BLaER1 treated with 17β-estradiol and CSF1 and Interleukin-3, amounts not matched to agents 10 nM and 100 nM (cell line): ENCODE data around the gene SERPIND1.
"Not testable (repeated sequence)": the region's sequence is repeated elsewhere in the genome, so short reads cannot be mapped to it uniquely, and the experiment has no call there.

Source experiments
- H3K27ac ChIP-seq, 11 experiments: shearing (Covaris generic); formaldehyde crosslinking; 2 replicates each; pipeline ENCODE4 v1.8.1; 2022
- H3K27me3 ChIP-seq, 11 experiments: shearing (Covaris generic); formaldehyde crosslinking; 2 replicates each; pipeline ENCODE4 v1.8.1; 2022
- H3K36me3 ChIP-seq, 11 experiments: shearing (Covaris generic); formaldehyde crosslinking; 2 replicates each; pipeline ENCODE4 v1.8.1; 2022
- H3K4me1 ChIP-seq, 10 experiments: shearing (Covaris generic); formaldehyde crosslinking; 2 replicates each; pipeline ENCODE4 v1.8.1; 2022
- H3K4me2 ChIP-seq, 11 experiments: shearing (Covaris generic); formaldehyde crosslinking; 2 replicates each; pipeline ENCODE4 v1.8.1; 2022
- H3K4me3 ChIP-seq, 10 experiments: shearing (Covaris generic); formaldehyde crosslinking; 2 replicates each; pipeline ENCODE4 v1.8.1; 2022
- H3K9ac ChIP-seq, 11 experiments: shearing (Covaris generic); formaldehyde crosslinking; 2 replicates each; pipeline ENCODE4 v1.8.1; 2022
- H3K9me3 ChIP-seq, 11 experiments: shearing (Covaris generic); formaldehyde crosslinking; replicated peaks in 1 of 11; 2 replicates each; pipeline ENCODE4 v1.8.1; 2022
- H4K20me1 ChIP-seq, 11 experiments: shearing (Covaris generic); formaldehyde crosslinking; 2 replicates each; pipeline ENCODE4 v1.8.1; 2022
- Cebpa-rat ChIP-seq, 11 experiments: shearing (Covaris generic); IDR thresholded peaks; 2 replicates each; pipeline ENCODE4 v1.8.1; 2022

Gene SERPIND1

DNA sequence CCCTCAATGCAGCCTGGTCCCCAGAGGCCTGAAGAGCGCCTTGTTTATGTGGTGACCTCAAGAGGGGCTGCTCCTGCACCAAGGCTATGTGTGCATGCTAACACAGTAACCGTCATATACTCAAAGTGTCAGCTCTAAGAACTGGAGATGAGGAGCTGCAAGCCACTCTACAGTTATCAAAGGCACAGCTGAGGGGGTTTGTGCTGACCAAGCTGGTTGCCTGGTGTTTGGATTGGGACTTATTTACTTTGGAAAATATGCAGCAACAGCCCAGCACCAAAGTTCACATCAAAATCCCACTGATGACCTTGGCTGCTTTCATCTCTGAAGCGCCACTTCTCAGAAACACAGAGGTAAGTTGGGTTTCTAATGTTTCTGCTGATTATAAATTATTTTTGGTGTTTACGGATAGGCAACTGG, at the start of gene SERPIND1:
SERPIND1 (plus strand) TSS at position 321 of the 420 bp plus-strand sequence. CDS start 5,200 bp downstream, outside the sequence.
- peaks cover 23 to 63% (median 59%) of the 10 kb centered on the region in 10 experiments for H3K4me1 ChIP-seq
- TF ChIP-seq Cebpa-rat (IDR thresholded peaks at IDR 0.05), result no peak
- H3K9me3 ChIP-seq, result peaks cover 0 to 8% (median 0%) of the 10 kb centered on the region in 11 experiments; a peak in 8 of 22 replicates
- peaks cover 0 to 6% (median 0%) of the 10 kb centered on the region in 11 experiments; a peak in 3 of 22 replicates for H4K20me1 ChIP-seq
- H3K27ac ChIP-seq, result 0 out of 22 replicates have a peak within 1 kb of the TSS, but pooled peaks of 2 of the 11 experiments have one; percentile 2 to 22
- no peaks in the 10 kb centered on the region for H3K27me3 ChIP-seq
- peak within 1 kb of the TSS in 7 of 11 experiments; percentile 9 to 79 (median 63); a peak in 14 of 22 replicates for H3K4me2 ChIP-seq
- H3K4me3 ChIP-seq, result no peak within 1 kb of the TSS
- H3K36me3 ChIP-seq, result peaks cover 0 to 65% (median 22%) of the 10 kb centered on the region in 11 experiments; a peak in 17 of 22 replicates
- no peak within 1 kb of the TSS; a peak in 1 of 22 replicates for H3K9ac ChIP-seq

DNA sequence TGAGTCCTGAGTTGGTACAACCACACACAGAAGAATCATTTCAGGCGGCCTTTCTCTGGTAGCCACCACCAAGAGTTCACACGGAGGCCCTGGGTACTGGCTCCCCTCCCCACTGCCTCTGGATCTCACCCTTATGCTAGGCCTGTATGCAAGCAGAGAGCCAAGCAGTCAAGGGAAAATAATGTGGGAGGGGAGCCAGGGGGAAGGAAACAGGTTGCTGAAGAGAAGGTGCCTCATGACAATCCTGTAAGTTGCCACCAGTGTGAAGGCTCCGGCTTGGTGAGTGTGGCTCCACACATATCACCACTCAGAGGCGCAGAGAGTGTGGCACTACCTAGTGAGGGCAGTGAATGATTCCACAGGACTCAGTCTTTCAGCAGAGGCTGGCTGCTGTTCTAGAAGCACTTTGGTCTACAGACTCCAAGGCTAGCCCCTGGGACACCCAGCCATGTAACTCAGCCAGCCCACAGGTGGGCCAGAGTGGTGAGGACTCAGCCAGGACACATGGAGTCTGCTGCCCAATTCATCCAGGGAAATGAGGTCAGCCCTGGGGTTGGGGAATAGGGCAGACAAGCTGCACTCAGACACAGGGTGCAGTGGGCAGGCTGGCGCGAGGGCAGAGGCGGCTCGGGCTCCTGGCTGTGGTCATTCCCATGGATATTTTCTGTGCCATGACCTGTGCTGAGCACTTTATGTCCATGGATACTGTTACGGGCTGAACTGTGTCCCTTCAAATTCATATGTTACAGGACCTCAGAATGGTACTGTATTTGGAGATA, 49.0 kb upstream of the SERPIND1 start:
- H3K4me2 ChIP-seq, result no peak overlapping the region
- peaks cover 56 to 83% (median 69%) of the 10 kb centered on the region in 11 experiments for H3K36me3 ChIP-seq
- no peaks in the 10 kb centered on the region for H3K9me3 ChIP-seq
- peaks cover 0 to 24% (median 0%) of the 10 kb centered on the region in 11 experiments; a peak in 3 of 22 replicates for H4K20me1 ChIP-seq
- no peak overlapping the region for H3K27ac ChIP-seq
- no peaks in the 10 kb centered on the region for H3K27me3 ChIP-seq
- peaks cover 0 to 7% (median 0%) of the 10 kb centered on the region in 10 experiments; a peak in 1 of 20 replicates for H3K4me1 ChIP-seq
- H3K4me3 ChIP-seq, result no peak overlapping the region
- H3K9ac ChIP-seq, result no peak overlapping the region
- no peak for TF ChIP-seq Cebpa-rat (IDR thresholded peaks at IDR 0.05)

- Histone ChIP-seq H3K4me1 (peaks cover 0 to 7% (median 0%) of the 10 kb centered on the region in 10 experiments; a peak in 1 of 20 replicates), H3K4me2 (no peak overlapping the region), H3K27ac (no peak overlapping the region), H3K9ac (no peak overlapping the region), H3K36me3 (peaks cover 63 to 86% (median 76%) of the 10 kb centered on the region in 11 experiments), H4K20me1 (peaks cover 0 to 24% (median 0%) of the 10 kb centered on the region in 11 experiments; a peak in 3 of 22 replicates), H3K27me3 (no peaks in the 10 kb centered on the region), H3K4me3 (no peak overlapping the region), H3K9me3 (no peaks in the 10 kb centered on the region)
- no peak for TF ChIP-seq Cebpa-rat (IDR thresholded peaks at IDR 0.05)
Observed at GRCh38 chr22:20725987-20726558, 47.8 kb upstream of the SERPIND1 start.

DNA sequence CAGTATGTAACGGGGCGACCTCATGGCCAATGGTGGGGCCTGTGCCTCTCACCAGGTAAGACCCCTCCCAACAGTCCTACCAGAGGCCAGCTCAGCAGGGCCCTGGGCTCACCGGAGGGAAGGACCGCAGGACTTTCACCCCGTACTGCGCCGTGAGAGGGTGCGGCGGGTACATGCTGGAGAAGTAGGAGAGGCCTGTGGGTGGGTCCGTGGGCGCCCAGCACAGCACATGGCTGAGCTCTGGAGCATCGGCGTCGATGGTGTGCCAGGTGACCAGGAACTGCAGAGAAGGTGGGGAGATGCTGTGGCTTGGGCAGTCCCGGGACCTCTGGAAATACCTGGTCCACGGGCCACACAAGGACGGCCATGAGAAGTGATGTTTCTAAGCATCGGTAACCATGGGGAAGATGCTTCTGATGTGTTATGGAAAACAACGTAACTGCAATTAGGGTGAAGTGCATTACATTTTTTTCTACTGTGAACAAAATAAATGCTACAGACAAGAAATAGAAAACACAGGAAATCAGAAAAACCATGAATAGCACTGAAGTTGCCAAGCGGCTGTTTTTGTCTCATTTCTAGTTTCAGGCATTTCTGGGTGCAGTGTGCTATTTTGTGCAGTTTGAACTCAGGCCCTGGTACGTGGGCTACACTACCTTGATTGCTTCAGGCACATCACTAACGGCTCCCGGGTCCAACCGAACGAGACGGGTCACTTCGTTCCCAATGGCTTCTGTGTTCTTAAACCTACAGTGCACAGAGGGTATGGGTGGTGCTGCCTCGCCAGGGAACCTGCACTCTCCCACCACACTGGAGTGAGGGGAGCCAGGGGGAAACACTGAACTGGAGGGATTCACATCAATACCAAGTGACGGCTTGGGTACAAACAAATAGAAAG, 46.5 kb upstream of the SERPIND1 start:
- no peak for TF ChIP-seq Cebpa-rat (IDR thresholded peaks at IDR 0.05)
- no peak overlapping the region for H3K4me2 ChIP-seq
- H3K27ac ChIP-seq, result no peak overlapping the region
- peaks cover 56 to 86% (median 68%) of the 10 kb centered on the region in 11 experiments for H3K36me3 ChIP-seq
- H4K20me1 ChIP-seq, result peaks cover 0 to 24% (median 0%) of the 10 kb centered on the region in 11 experiments; a peak in 2 of 22 replicates
- no peaks in the 10 kb centered on the region for H3K27me3 ChIP-seq
- peaks cover 0 to 3% (median 0%) of the 10 kb centered on the region in 10 experiments; a peak in 1 of 20 replicates for H3K4me1 ChIP-seq
- no peaks in the 10 kb centered on the region for H3K9me3 ChIP-seq
- H3K4me3 ChIP-seq, result no peak overlapping the region
- no peak overlapping the region for H3K9ac ChIP-seq

DNA sequence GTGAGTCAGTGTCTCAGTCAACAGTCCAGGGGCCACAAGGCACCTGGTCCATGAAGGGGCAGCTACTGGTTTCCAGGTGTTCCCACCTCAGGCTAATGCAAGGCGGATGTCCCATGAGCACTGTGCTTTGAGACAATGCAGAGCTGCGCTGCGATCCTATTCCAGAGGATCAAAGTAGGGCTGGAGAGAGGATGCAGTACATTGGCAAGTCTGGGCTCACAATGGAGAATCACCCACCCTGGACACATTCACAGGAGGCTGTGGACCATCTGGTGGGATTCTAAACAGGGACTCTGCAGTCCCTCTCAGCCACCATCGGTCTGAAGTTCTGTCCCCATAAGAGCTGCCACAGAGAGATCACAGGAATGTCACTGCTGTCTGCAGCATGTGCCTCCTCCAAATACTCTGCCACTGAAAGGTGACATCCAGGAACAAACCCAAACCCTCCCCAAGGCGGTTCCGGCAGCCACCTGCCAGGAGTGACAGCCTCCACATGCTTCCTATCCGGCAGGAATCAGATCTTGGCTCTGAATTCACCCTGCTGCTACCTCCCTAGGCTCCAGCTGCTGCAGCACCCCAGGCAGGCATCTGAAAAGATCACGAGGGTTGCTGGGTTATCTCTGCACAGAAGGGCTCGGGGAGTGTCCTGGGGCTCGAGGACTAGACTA, 45.3 kb upstream of the SERPIND1 start:
- no peak overlapping the region for H3K27ac ChIP-seq
- H3K9ac ChIP-seq, result no peak overlapping the region; a peak in 1 of 22 replicates
- TF ChIP-seq Cebpa-rat (IDR thresholded peaks at IDR 0.05), result no peak
- H3K9me3 ChIP-seq, result no peaks in the 10 kb centered on the region
- no peak overlapping the region for H3K4me2 ChIP-seq
- H3K4me1 ChIP-seq, result no peaks in the 10 kb centered on the region
- no peak overlapping the region for H3K4me3 ChIP-seq
- no peaks in the 10 kb centered on the region for H3K27me3 ChIP-seq
- peaks cover 56 to 88% (median 73%) of the 10 kb centered on the region in 11 experiments for H3K36me3 ChIP-seq
- H4K20me1 ChIP-seq, result peaks cover 0 to 24% (median 0%) of the 10 kb centered on the region in 11 experiments; a peak in 2 of 22 replicates

DNA sequence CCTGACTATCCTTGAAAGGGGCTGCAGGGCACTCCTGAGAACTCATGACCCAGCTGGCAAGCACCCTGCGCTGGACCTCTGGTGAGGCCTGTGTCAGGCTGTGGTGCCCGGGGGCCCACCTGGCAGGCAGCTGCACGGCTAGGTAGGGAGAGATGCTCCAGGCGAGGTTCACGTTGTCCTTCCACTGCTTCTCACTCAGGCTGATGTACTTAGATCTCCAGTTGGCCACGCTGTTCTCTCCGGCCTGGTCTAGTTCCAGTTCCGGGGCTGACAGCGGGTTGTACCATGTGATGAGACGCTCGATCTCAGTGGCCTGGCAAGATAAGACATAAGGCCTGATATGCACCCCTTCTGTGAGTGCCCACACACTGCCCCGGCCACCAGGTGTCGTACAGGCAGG, 44.7 kb upstream of the SERPIND1 start:
- Histone ChIP-seq H3K9ac (no peak overlapping the region), H3K9me3 (no peaks in the 10 kb centered on the region), H3K4me2 (no peak overlapping the region), H3K27me3 (no peaks in the 10 kb centered on the region), H4K20me1 (peaks cover 0 to 24% (median 0%) of the 10 kb centered on the region in 11 experiments; a peak in 2 of 22 replicates), H3K36me3 (peaks cover 56 to 88% (median 73%) of the 10 kb centered on the region in 11 experiments), H3K4me1 (no peaks in the 10 kb centered on the region), H3K27ac (no peak overlapping the region), H3K4me3 (no peak overlapping the region)
- TF ChIP-seq Cebpa-rat (IDR thresholded peaks at IDR 0.05), result no peak

- peaks cover 34 to 70% (median 51%) of the 10 kb centered on the region in 11 experiments for H3K36me3 ChIP-seq
- not testable (repeated sequence) for H3K4me1 ChIP-seq, H3K27ac ChIP-seq, H3K9me3 ChIP-seq, H3K4me3 ChIP-seq, H3K27me3 ChIP-seq, H3K4me2 ChIP-seq, H3K9ac ChIP-seq
- H4K20me1 ChIP-seq, result peaks cover 0 to 12% (median 0%) of the 10 kb centered on the region in 11 experiments; a peak in 2 of 22 replicates
Observed at GRCh38 chr22:20732431-20732830, 41.5 kb upstream of the SERPIND1 start.

DNA sequence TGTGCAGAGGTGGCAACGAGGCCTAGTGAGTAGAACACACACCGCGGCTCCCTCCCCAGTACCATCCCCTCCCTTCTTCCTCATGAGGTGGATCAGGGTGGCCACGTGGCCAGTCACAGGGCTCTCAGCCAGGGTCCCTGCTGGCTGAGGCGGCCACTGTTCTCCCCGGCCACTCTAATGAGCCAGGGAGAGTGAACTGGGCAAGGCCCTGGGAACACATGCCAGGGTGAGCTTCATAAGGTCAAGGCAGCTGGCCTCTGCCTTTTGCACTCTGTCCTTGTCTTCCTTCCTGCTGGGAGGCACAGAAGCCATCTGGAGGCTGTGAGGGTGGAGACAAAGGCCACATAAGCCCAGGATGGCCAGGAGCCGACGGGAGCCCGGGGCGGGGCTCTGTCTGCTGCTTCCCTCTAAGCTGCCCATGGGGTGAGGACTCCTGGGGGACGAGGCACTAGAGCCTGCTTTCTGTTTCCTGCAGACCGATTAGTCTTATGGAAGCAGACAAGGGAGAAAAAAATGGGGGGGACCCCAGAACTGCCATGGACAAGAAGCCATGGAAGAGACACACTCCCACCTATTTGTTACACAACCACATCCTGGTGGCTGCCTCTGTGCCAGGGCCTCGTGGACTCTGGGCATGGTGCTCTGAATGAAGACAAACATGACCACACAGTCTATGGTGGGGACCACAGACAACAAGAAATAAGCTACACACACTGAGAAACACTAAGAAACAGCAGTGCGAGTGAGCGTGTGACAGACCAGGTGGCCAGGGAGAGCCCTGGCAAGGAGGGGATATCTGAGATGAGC, 38.4 kb upstream of the SERPIND1 start:
- Histone ChIP-seq H3K36me3 (peaks cover 18 to 63% (median 36%) of the 10 kb centered on the region in 11 experiments), H3K4me1 (peaks cover 14 to 23% (median 18%) of the 10 kb centered on the region in 10 experiments)
- H4K20me1 ChIP-seq, H3K27me3 ChIP-seq, H3K4me2 ChIP-seq, H3K4me3 ChIP-seq, H3K9ac ChIP-seq, H3K9me3 ChIP-seq, H3K27ac ChIP-seq: not testable (repeated sequence)

GRCh38 chr22:20736891-20737290, 37.0 kb upstream of the SERPIND1 start:
- H3K4me1 ChIP-seq, result peaks cover 14 to 23% (median 18%) of the 10 kb centered on the region in 10 experiments
- H3K27ac ChIP-seq, H3K4me3 ChIP-seq, H3K27me3 ChIP-seq, H3K9ac ChIP-seq, H4K20me1 ChIP-seq, H3K9me3 ChIP-seq: not testable (repeated sequence)
- peaks cover 22 to 63% (median 41%) of the 10 kb centered on the region in 11 experiments for H3K36me3 ChIP-seq
- H3K4me2 ChIP-seq, result peak overlapping the region in 2 of 11 experiments; percentile 15; a peak in 3 of 22 replicates
